GM19455 (cell line): ENCODE data around the gene PPIL4.

ENCODE experiments used
- ATAC-seq: cut with Tn5 transposase; IDR thresholded peaks from one replicate; pipeline ENCODE4 v1.9.1; 2021; ENCODE audit not compliant: unreplicated experiment

The PPIL4 gene, protein sequence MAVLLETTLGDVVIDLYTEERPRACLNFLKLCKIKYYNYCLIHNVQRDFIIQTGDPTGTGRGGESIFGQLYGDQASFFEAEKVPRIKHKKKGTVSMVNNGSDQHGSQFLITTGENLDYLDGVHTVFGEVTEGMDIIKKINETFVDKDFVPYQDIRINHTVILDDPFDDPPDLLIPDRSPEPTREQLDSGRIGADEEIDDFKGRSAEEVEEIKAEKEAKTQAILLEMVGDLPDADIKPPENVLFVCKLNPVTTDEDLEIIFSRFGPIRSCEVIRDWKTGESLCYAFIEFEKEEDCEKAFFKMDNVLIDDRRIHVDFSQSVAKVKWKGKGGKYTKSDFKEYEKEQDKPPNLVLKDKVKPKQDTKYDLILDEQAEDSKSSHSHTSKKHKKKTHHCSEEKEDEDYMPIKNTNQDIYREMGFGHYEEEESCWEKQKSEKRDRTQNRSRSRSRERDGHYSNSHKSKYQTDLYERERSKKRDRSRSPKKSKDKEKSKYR

DNA sequence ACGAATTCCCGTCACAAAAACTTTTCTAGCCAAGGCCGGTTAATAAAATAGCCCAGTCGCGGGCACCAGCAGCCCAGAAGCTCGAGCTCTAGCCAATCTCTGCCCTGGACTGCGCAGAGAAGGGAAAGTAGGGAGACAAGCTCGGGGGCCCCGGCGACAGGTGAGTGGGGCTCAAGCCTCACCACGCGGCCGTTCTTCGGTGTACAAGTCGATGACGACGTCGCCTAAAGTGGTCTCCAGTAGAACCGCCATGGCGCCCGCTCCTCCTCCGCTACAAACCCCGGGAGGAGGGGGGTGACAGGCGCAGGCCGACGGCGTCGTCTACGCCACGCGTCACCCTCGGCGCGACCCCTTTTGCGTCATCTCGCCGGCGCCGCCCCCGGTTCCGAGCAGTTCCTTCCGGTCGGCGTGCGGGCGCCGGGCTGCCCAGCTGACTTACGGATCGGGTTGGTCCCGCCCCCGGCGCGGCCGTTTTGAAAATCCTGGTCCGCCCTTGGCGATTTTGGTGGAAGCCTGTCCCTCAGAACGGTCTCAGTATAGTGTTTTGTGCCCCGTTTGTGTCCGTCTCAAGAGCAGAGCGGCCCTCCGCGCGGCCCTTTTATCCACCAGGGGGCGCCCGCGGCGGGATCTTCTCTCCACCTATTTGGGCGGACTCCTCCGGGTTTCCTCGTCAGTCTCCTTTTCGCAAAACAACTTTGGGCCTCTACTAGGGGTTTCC lies at the start of gene PPIL4:
TSS of gene PPIL4 (minus strand) at position 290 of the 718 bp plus-strand sequence. CDS start at position 252, 38 bp downstream.
- peak; percentile 89 for ATAC-seq

DNA sequence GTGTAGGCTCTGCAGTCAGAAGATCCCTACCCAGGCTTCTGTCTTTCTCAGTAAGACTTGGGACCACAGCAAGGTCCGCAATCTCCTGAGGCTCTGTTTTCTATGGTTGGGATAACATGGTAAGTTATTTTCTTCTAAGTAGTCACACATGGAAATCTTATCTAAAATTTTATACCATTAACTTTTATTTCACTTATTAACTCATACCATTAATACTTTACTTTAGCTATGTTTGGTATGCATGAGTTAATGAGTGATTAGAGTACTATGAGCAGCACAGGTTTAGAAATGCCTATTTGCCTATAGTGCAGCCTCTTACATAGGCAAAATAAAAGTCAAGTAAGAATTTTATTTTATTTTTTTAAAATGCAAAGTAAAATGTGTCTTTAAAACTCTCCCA lies 47.6 kb upstream of the PPIL4 start:
- ATAC-seq = no peak

DNA sequence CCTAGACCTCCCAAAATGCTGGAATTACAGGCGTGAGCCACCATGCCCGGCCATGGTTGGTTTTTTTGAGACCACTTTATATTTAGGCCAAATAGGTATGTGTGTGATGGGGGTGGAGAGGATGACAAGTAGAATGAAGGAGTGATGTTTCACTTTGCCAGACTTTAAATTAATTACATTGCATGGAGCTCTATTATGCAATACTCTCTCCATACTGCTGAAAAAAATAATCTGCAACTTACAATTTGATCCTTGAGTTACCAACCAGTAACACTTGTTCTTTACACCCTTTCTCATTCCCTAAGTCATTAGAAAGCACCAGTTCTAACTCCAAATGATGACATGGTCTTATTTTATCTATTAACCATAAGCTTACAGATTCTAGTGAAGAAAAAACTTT lies 47.1 kb upstream of the PPIL4 start:
- ATAC-seq = no peak

DNA sequence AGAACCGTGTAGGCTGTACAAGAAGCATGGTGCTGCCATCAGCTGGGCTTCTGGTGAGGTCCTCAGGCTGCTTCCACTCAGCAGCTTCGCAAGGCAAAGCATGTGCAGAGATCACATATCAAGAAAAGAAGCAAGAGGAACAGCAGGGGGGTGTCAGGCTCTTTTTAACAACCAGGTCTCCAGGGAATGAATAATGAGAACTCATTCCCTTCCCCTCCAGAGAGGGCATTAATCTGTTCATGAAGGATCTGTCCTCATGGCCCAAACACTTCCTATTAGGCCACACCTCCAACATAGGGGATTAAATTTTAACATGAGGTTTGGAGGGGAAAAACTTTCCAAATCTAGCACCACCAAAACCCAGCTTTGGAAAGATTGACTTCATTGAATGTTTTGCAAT lies 40.3 kb upstream of the PPIL4 start:
- ATAC-seq = no peak

DNA sequence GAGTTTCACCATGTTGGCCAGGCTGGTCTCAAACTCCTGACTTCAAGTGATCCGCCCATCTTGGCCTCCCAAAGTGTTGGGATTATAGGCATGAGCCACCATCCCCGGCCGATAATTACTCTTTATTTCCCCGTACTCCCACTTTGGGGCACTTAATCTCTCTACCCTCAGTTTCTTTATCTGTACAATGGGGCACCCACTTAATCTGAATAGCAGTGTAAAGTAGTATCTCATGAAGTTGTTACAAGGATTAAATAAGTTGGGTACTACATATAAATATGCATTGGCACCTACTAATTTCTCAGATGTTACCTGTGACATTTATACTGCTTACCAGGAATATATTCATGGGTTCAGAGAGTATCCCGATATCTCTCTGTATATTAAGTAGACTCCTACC lies 35.5 kb upstream of the PPIL4 start:
- no peak for ATAC-seq

DNA sequence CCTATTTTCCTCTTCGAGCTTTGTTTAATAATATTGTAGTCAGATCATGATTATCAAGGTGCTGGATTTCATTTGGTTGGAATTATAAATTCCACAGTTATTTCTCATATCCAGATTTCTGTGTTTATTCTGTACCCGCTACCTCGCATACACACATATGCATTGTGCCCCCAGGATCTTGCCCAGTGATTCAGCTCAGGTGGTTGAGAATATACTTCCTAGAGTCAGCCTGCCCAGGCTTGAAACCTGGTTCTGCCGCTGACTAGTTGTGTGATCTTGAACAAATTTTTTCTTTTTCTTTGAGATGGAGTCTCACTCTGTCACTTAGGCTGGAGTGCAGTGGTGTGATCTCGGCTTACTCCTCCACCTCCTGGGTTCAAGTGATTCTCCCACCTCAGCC lies 35.0 kb upstream of the PPIL4 start:
- no peak for ATAC-seq

DNA sequence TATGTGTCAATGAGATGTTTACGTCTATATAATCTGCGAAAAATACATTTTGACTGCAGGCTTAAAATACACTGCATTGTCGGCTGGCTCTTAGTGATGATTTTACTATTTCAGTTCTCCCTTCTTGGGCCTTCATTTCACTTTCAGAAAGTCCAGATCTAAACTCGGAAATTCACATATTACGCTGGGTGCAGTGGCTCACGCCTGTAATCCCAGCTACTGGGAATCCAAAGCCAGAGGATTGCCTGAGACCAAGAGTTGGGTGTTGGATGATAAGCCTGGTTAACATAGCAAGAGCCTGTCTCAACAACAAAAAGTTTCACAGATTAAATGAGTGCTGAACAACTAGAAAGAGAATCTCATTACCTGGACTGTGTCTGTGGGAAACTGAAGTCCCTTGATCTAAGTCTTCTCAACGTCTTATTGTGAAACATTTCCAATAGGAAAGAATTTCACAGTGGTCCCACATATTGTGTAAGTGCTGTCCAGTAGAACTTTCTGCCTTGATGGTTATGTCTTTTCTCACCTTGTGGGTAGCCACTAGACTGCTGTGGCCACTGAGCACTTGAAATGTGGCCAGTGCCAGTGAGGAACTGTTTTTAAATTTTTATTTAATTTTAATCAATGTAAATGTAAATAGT lies 22.2 kb upstream of the PPIL4 start:
- no peak for ATAC-seq

DNA sequence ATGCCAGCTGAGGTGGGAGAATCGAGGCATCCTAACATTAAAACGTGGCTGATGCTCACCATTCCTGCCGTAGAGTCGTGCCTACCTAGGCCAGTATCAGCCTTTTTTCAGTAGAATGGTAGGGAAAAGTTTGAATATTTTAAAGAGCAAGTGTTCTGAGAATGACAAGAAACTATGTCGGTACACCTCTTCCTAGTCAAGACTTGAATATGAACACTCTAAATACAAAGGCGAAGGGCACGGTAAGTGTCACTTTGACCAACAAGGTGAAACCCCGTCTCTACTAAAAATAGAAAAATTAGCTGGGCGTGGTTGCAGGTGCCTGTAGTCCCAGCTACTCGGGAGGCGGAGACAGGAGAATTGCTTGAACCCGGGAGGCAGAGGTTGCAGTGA lies 21.3 kb upstream of the PPIL4 start:
- ATAC-seq = no peak

DNA sequence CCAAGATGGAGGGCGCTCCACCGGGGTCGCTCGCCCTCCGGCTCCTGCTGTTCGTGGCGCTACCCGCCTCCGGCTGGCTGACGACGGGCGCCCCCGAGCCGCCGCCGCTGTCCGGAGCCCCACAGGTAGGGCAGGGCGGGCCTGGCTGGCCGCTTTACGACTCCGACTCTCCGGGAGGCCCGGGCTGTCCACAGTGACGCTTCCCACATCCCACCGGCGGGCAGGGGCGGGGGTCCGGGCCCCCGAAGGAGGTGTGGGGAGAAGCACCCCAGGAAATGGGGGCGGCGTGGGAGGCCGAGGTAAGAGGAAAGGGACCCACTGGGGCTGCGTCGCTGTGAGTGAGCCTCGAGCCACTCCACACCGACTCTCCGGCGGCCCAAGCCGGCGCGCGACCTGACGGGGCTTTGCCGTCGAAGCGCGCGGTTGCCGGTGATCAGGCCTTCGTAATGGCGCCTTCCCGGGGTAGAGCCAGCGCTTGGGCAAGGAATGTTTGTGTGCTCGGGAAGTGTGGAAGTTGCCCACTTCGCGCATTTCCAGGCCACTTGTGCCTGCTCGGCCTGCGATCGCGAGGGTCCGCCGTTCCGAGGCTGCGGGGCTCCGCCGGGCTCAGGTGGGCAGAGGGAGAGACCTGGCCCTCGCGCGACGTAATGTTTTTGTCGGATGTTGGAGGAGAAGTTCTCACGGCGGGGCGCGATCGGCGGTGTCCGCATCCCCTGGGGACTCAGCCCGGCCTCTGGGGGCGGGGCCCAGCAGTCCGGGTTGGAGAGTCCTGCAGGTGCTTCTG lies 20.8 kb upstream of the PPIL4 start:
- ATAC-seq = peak; percentile 35

DNA sequence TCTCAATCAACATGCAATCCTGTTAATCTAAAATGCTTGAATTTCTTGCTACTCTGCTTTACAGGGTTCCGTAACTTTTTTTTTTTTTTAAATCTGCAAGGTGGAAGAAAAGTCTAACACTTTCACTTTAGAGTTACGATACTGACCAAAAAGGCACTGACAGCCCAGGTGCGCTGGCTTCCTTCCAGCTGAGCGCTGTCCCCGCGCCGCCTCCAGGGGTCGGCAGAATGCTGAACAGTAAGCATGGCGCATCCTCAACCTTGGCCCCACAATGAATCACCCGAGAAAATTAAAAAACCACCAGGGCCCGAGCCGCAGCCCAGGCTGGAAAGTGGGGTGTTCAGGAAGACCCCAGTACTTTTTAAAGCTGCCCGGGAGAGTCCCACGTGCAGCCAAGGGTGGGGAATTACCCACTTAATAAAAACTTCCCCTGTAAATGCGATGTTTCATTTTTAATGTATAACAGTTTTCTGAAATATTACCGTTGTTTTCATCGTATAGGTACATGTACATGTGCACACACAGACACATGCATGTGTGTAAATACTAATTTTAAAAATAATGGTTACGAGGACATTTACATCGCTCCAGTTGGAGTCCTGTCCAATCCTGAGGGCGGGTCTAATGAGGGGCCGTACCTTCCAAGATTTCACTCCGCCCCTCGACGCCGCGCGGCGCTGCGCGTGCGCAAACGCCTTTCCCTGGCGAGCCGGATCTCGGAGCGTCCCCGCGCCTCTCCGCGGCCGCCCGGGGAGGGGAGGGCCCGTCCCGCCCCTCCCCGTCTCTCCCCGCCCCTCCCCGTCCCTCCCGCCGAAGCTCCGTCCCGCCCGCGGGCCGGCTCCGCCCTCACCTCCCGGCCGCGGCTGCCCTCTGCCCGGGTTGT lies 19.9 kb upstream of the PPIL4 start, which contains the start of gene GINM1:
TSS of gene GINM1 (plus strand) at position 849 of the 883 bp plus-strand sequence. CDS start 40 bp downstream, outside the sequence.
- ATAC-seq = peak; percentile 80

DNA sequence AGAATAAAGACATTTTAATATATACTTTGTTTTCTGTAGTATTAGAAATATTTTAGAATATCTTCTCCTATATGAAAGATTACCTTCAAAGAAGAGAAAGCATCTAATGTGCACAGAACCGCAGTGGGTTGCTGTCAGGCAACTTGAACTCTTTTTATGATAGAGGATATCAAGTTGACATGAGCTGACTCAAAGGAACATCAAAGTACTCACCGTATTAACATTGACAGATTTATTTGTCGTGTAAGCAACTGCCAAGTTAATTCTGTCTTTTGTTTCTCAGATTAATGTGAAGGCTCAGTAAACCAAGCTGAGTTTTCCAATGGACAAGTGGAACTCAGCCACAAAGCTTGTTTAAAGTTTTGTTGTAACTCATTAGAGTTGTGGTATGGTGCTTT lies 18.1 kb upstream of the PPIL4 start:
- no peak for ATAC-seq

DNA sequence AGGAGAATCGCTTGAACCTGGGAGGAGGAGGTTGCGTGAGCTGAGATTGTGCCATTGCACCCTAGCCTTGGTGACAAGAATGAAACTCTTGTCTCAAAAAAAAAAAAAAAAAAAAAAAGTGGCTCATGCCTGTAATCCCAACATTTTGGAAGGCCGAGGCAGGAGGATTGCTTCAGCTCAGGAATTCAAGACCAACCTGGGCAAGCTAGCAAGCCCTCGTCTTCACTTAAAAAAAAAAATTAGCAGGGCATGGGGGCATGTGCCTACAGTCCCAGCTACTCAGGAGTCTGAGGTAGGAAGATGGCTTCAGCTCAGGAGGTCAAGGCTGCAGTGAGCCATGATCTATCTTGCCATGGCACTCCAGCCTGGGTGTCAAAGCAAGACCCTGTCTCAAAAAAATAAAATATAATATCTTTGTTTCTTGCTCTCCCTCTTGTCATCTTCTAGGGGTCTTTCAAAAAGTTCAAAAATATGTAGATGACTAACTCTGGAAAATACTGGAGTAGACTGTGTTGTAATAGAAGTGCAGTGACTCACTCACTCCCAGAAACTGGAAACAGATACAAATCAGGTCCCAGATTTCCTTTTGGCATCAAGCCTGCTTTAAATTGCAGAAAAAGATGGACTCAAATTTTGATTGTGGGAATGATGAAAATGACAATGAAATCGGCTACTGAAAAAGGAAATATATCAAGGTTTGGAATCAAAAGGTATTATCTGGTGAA lies 17.5 kb upstream of the PPIL4 start:
- ATAC-seq = no peak

DNA sequence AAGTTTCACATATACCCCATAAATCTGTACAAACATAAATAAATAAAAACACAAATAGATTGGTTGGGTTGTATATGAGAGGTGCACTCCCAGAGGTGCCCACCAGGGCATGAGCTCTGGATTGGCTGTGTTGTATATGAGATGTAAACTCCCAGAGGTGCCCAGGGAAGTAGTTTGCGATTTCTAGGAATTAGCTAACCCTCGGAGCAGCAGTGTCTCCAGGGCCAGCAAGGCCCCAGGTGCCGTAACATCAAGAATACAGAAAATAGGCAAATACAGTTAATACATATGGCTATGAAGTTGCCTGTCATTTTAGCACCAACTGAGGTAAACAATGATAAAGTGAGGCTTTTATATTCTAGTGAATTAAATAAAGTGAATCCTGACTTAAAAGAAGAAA lies 14.9 kb upstream of the PPIL4 start:
- no peak for ATAC-seq

DNA sequence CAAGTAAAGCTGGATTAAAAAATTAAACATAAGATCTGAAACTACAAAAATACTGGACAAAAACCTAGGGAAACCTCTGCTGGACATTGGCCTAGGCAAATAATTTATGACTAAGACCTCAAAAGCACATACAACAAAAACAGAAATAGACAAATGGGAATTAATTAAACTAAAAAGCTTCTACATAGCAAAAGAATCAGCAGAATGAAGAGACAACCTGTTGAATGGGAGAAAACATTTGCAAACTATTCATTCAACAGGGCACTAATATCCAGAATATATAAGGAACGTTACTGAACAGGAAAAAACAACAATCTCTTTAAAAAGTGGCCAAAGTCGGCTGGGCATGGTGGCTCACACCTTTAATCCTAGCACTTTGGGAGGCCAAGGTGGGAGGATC lies 13.5 kb upstream of the PPIL4 start:
- ATAC-seq = no peak

DNA sequence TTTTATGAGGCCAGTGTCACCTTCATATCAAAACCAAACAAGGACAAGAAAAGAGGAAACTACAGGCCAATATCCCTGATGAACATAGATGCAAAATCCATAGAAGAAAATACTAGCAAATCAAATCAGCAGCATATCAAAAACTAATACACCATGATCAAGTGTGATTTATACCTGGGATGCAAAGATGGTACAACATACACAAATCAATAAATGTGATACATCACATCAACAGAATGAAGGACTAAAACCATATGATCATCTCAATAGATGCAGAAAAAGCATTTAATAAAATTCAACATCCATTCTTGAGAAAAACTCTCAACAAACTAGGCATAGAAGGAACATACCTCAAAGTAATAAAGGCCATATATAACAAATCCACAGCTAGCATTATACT lies 12.2 kb upstream of the PPIL4 start:
- ATAC-seq = no peak

DNA sequence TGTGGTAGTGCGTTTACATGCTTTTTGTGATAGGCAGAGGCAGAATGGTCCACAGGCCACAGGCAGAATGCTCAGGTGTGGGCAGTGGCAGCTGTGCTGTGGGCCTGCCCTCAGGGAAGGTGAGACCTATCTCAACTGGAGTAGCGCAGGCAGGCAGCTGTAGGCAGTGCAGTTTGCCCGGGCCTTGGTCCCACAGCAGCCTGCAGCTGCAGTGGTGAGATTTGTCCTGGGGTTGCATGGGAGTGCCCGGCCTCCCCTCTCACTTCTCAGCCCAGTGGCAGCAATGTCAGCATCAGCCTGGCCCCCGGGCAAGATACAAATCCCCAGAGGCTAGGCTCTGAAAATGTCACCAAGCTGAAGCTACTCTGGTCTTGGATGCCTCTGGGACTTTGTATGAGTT lies 6.1 kb upstream of the PPIL4 start:
- no peak for ATAC-seq

DNA sequence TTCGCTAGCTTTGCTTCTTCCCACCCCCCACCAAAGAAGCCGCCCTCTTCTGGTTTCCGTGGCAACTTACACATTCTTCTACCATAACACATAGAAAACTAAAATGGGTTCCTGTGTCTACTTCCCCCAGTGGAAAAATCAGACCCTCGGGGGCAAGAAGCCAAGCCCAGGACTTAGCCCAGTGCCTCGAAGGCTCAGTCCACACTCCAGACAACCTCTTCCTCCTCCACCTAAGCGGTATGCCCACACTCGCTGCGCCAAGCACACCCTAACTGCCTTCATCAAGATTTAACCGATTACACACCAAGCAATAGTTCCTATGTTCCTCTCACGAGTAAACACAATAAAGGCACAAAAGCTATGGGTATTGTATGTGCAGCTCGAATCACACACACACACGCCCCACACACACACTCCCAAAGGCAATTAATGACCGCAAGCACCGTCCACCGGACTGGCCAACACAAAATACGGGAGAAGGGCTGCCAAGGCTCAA lies 537 bp downstream of the PPIL4 start:
- ATAC-seq = peak; percentile 20

DNA sequence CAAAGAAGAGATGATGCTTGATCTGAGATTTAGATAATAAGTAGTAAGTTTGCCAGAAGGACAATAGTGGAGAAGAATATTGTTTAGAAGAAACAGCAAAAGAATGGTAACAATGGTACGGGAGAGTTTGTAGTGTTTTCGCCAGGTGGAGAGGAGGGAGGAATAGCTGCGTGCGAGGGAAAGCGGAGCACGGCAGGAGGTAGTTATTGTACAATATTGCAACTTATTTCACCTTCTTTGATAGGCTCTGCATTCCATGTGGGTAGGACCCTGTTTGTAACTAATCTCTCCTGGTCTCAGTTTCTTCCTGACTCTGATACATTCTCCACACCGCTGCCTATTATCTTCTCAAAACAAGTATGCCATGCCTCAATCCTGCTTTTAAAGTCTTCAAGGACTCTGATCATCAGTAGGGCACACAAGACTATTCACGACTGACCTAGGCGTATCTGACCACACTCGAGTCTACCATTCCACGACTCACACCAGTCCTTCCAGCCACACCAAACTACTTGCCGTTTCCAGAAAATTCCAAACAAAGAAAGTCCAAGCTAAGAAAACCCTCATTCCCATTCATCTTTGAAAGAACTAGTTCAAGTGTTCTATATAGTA lies 1.1 kb downstream of the PPIL4 start:
- ATAC-seq = no peak

DNA sequence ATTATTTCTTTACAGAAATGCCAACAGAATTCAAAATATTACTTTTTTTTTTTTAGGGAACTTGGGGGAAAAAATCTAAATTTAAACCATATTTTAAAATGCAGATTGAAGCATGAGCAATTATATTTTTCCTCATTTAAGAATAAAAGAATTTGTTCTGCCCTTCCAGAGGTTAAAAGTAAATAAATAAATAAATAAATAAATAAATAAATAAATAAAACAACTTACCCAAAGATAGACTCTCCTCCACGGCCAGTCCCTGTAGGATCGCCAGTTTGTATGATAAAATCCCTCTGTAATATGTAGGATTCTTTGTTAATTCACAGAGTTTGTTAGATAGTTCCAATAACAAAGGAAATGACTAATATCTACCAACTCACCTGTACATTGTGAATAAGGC lies 4.7 kb downstream of the PPIL4 start:
- ATAC-seq = no peak
